Liver (tissue), 3 donors: ENCODE measurements around the gene STKLD1.

ENCODE experiments used
- GABPA ChIP-seq, 2 donors: IDR thresholded peaks in 1 of 2; conservative IDR thresholded peaks in 1 of 2; 2 replicates each; pipeline ENCODE4 v1.6.1; 2016; ENCODE audit warnings: antibody characterized with exemption in 2 of 2, mild to moderate bottlenecking in 1 of 2, moderate library complexity in 1 of 2
- HNF4A ChIP-seq, 2 donors: conservative IDR thresholded peaks; 2 replicates each; pipeline ENCODE4 v1.6.1; 2016; ENCODE audit warnings: antibody characterized with exemption in 2 of 2, mild to moderate bottlenecking in 2 of 2
- RAD21 ChIP-seq, 2 donors: IDR thresholded peaks; 2 replicates each; pipeline ENCODE4 v1.6.1; 2016; ENCODE audit warnings: antibody characterized with exemption in 2 of 2, mild to moderate bottlenecking in 2 of 2
- TAF1 ChIP-seq: conservative IDR thresholded peaks from 2 replicates; pipeline ENCODE4 v1.6.1; 2016; ENCODE audit warnings: antibody characterized with exemption, mild to moderate bottlenecking
- YY1 ChIP-seq: IDR thresholded peaks from 2 replicates; pipeline ENCODE4 v1.6.1; 2016; ENCODE audit warnings: antibody characterized with exemption, mild to moderate bottlenecking
- TF ChIP-seq, protein P1 (sequence below): fragments of 150-350 bp; IDR thresholded peaks from 2 replicates; pipeline ENCODE4 v1.5.1; 2017; ENCODE audit warnings: improper control_type of control experiment, low read depth, low read length; ENCODE audit not compliant: missing input control
- TF ChIP-seq, protein P2 (sequence below): IDR thresholded peaks from 2 replicates; pipeline ENCODE4 v1.6.1; 2016; ENCODE audit warnings: antibody characterized with exemption
- TF ChIP-seq, protein P3 (sequence below): IDR thresholded peaks from 2 replicates; pipeline ENCODE4 v1.6.1; 2016; ENCODE audit warnings: antibody characterized with exemption
- donor health status: healthy.
- donor health status: healthy.

DNA sequence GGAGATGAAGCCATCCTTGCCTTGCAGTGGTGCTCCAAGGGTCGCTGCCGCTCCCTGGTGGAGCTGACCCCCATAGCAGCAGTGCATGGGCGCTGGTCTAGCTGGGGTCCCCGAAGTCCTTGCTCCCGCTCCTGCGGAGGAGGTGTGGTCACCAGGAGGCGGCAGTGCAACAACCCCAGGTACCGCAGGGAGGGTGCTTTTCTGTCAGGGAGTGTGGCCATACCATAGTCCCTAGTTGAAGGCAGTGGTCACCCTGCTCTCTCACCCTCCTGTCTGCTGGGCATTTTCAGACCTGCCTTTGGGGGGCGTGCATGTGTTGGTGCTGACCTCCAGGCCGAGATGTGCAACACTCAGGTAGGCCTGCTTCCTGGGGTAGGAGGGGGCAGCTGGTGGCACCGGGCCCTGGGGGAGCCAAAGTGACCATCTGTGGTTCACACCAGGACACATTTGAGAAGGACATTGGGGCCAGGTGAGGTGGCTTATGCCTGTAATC is 57.2 kb downstream of the STKLD1 start:
- TF ChIP-seq TAF1 (no peak), RAD21 (IDR thresholded peaks at IDR 0.05) (no peak), HNF4A (conservative IDR thresholded peaks at IDR 0.05) (no peak), YY1 (no peak), GABPA (IDR thresholded peaks at IDR 0.05 in 1 of 2, conservative IDR thresholded peaks at IDR 0.05 in 1 of 2) (no peak)
- TF ChIP-seq, protein P1, sequence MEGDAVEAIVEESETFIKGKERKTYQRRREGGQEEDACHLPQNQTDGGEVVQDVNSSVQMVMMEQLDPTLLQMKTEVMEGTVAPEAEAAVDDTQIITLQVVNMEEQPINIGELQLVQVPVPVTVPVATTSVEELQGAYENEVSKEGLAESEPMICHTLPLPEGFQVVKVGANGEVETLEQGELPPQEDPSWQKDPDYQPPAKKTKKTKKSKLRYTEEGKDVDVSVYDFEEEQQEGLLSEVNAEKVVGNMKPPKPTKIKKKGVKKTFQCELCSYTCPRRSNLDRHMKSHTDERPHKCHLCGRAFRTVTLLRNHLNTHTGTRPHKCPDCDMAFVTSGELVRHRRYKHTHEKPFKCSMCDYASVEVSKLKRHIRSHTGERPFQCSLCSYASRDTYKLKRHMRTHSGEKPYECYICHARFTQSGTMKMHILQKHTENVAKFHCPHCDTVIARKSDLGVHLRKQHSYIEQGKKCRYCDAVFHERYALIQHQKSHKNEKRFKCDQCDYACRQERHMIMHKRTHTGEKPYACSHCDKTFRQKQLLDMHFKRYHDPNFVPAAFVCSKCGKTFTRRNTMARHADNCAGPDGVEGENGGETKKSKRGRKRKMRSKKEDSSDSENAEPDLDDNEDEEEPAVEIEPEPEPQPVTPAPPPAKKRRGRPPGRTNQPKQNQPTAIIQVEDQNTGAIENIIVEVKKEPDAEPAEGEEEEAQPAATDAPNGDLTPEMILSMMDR = no peak
- TF ChIP-seq, protein P2, sequence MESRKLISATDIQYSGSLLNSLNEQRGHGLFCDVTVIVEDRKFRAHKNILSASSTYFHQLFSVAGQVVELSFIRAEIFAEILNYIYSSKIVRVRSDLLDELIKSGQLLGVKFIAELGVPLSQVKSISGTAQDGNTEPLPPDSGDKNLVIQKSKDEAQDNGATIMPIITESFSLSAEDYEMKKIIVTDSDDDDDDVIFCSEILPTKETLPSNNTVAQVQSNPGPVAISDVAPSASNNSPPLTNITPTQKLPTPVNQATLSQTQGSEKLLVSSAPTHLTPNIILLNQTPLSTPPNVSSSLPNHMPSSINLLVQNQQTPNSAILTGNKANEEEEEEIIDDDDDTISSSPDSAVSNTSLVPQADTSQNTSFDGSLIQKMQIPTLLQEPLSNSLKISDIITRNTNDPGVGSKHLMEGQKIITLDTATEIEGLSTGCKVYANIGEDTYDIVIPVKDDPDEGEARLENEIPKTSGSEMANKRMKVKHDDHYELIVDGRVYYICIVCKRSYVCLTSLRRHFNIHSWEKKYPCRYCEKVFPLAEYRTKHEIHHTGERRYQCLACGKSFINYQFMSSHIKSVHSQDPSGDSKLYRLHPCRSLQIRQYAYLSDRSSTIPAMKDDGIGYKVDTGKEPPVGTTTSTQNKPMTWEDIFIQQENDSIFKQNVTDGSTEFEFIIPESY = no peak
- TF ChIP-seq, protein P3, sequence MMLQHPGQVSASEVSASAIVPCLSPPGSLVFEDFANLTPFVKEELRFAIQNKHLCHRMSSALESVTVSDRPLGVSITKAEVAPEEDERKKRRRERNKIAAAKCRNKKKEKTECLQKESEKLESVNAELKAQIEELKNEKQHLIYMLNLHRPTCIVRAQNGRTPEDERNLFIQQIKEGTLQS = no peak
